Fibroblast of upper back skin (primary cell): ENCODE data around the gene TRIM26.
"Not testable (repeated sequence)": the region's sequence is repeated elsewhere in the genome, so short reads cannot be mapped to it uniquely, and the experiment has no call there.

Experiments used
- DNase-seq: peaks from one replicate; pipeline ENCODE4 v3.0.0-alpha.2; 2013

Gene TRIM26

GRCh38 chr6:30212865-30213666 lies at the start of gene TRIM26:
TRIM26 (minus strand) TSS chr6:30213406; CDS start chr6:30199103, 14,303 bp downstream.
- peak; percentile 97 for DNase-seq

- no peak for DNase-seq
These were observed 46.9 kb upstream of the TRIM26 start for GRCh38 chr6:30260036-30260504.

- peak; percentile 83 for DNase-seq
These were observed 46.2 kb upstream of the TRIM26 start for GRCh38 chr6:30259140-30260035.

GRCh38 chr6:30258204-30258603 lies 45.0 kb upstream of the TRIM26 start:
- DNase-seq: no peak

- DNase-seq: not testable (repeated sequence)
These were observed 39.2 kb upstream of the TRIM26 start for GRCh38 chr6:30252417-30252816.

- no peak for DNase-seq
These were observed 31.4 kb upstream of the TRIM26 start for GRCh38 chr6:30244560-30244959.

- DNase-seq: peak; percentile 24
These were observed 25.1 kb upstream of the TRIM26 start for GRCh38 chr6:30238178-30238795.

GRCh38 chr6:30234356-30234755 lies 21.1 kb upstream of the TRIM26 start:
- DNase-seq: peak; percentile 21

GRCh38 chr6:30231067-30231466 lies 17.9 kb upstream of the TRIM26 start:
- DNase-seq: peak; percentile 8

GRCh38 chr6:30227763-30228487 lies 14.7 kb upstream of the TRIM26 start:
- DNase-seq: no peak

GRCh38 chr6:30227242-30227722 lies 14.1 kb upstream of the TRIM26 start:
- no peak for DNase-seq

GRCh38 chr6:30223339-30223738 lies 10.1 kb upstream of the TRIM26 start:
- DNase-seq: no peak

GRCh38 chr6:30221956-30222355 lies 8.8 kb upstream of the TRIM26 start:
- not testable (repeated sequence) for DNase-seq

- DNase-seq: not testable (repeated sequence)
These were observed 8.2 kb upstream of the TRIM26 start for GRCh38 chr6:30221395-30221794.

GRCh38 chr6:30219244-30219643 lies 6.0 kb upstream of the TRIM26 start:
- peak; percentile 54 for DNase-seq

GRCh38 chr6:30216096-30216495 lies 2.9 kb upstream of the TRIM26 start:
- DNase-seq: no peak

- DNase-seq: no peak
These were observed 1.4 kb upstream of the TRIM26 start for GRCh38 chr6:30214657-30214982.

GRCh38 chr6:30213957-30214656 lies 901 bp upstream of the TRIM26 start:
- peak; percentile 58 for DNase-seq

GRCh38 chr6:30213667-30213956 lies 406 bp upstream of the TRIM26 start:
- no peak for DNase-seq

GRCh38 chr6:30211899-30212298 lies 1.3 kb downstream of the TRIM26 start:
- no peak for DNase-seq

GRCh38 chr6:30211306-30211705 lies 1.9 kb downstream of the TRIM26 start:
- no peak for DNase-seq
